T-helper 1 cell treated with Interleukin-12 subunit alpha and Interleukin-12 subunit beta and Interleukin-4 antibody, amounts not matched to agents 30 μg/mL and 1 μg/mL, for 36 hours (primary cell): ENCODE data around the gene ZDHHC8.

Experiments used
- H3K27ac Mint-ChIP-seq: one replicate; pipeline ENCODE4 v1.8.0; 2021; ENCODE audit warnings: mild to moderate bottlenecking, mixed read lengths
- H3K27me3 Mint-ChIP-seq: one replicate; pipeline ENCODE4 v1.8.0; 2021; ENCODE audit warnings: low read depth, mixed read lengths
- H3K36me3 Mint-ChIP-seq: one replicate; pipeline ENCODE4 v1.8.0; 2021; ENCODE audit warnings: low read depth, mixed read lengths
- H3K4me1 Mint-ChIP-seq: one replicate; pipeline ENCODE4 v1.8.0; 2021; ENCODE audit warnings: low read depth, mixed read lengths
- H3K4me3 Mint-ChIP-seq: one replicate; pipeline ENCODE4 v1.8.0; 2021; ENCODE audit warnings: mild to moderate bottlenecking, moderate library complexity, mixed read lengths
- H3K9me3 Mint-ChIP-seq: one replicate; pipeline ENCODE4 v1.8.0; 2021; ENCODE audit warnings: mixed read lengths

Gene ZDHHC8

GRCh38 chr22:20147237-20147988 is 15.8 kb downstream of the ZDHHC8 start:
- Mint-ChIP-seq H3K36me3 (no peaks in the 10 kb centered on the region), H3K27me3 (no peaks in the 10 kb centered on the region), H3K4me1 (no peaks in the 10 kb centered on the region), H3K27ac (no peak overlapping the region), H3K4me3 (no peak overlapping the region), H3K9me3 (no peaks in the 10 kb centered on the region)

GRCh38 chr22:20148414-20148813 is 16.8 kb downstream of the ZDHHC8 start:
- H3K36me3 Mint-ChIP-seq, result no peaks in the 10 kb centered on the region
- H3K9me3 Mint-ChIP-seq, result no peaks in the 10 kb centered on the region
- H3K4me3 Mint-ChIP-seq, result no peak overlapping the region
- H3K27ac Mint-ChIP-seq, result no peak overlapping the region
- no peaks in the 10 kb centered on the region for H3K4me1 Mint-ChIP-seq
- H3K27me3 Mint-ChIP-seq, result no peaks in the 10 kb centered on the region

GRCh38 chr22:20149257-20150250 is 17.9 kb downstream of the ZDHHC8 start:
- Mint-ChIP-seq H3K4me1 (no peaks in the 10 kb centered on the region), H3K4me3 (no peak overlapping the region), H3K27ac (no peak overlapping the region), H3K36me3 (no peaks in the 10 kb centered on the region), H3K9me3 (no peaks in the 10 kb centered on the region), H3K27me3 (no peaks in the 10 kb centered on the region)

GRCh38 chr22:20150381-20151275 is 19.0 kb downstream of the ZDHHC8 start, which contains the start of gene CCDC188:
Gene CCDC188, minus strand, starts transcription at chr22:20151055. Its CDS starts 69 bp downstream, at chr22:20150986.
- no peaks in the 10 kb centered on the region for H3K36me3 Mint-ChIP-seq
- H3K27me3 Mint-ChIP-seq, result no peaks in the 10 kb centered on the region
- H3K9me3 Mint-ChIP-seq, result no peaks in the 10 kb centered on the region
- no peak within 1 kb of the TSS for H3K4me3 Mint-ChIP-seq
- H3K27ac Mint-ChIP-seq, result no peak within 1 kb of the TSS
- H3K4me1 Mint-ChIP-seq, result no peaks in the 10 kb centered on the region

GRCh38 chr22:20151276-20151588 is 19.6 kb downstream of the ZDHHC8 start:
- no peak overlapping the region for H3K4me3 Mint-ChIP-seq
- no peaks in the 10 kb centered on the region for H3K4me1 Mint-ChIP-seq
- no peaks in the 10 kb centered on the region for H3K27me3 Mint-ChIP-seq
- H3K27ac Mint-ChIP-seq, result no peak overlapping the region
- H3K36me3 Mint-ChIP-seq, result no peaks in the 10 kb centered on the region
- H3K9me3 Mint-ChIP-seq, result no peaks in the 10 kb centered on the region

GRCh38 chr22:20152464-20152890 is 20.9 kb downstream of the ZDHHC8 start:
- Mint-ChIP-seq H3K27ac (no peak overlapping the region), H3K4me1 (peaks cover 2% of the 10 kb centered on the region), H3K4me3 (no peak overlapping the region), H3K9me3 (no peaks in the 10 kb centered on the region), H3K27me3 (no peaks in the 10 kb centered on the region), H3K36me3 (no peaks in the 10 kb centered on the region)

GRCh38 chr22:20153945-20154344 is 22.3 kb downstream of the ZDHHC8 start:
- Mint-ChIP-seq H3K4me1 (peaks cover 2% of the 10 kb centered on the region), H3K9me3 (no peaks in the 10 kb centered on the region), H3K4me3 (no peak overlapping the region), H3K27ac (no peak overlapping the region), H3K27me3 (no peaks in the 10 kb centered on the region), H3K36me3 (no peaks in the 10 kb centered on the region)

- Mint-ChIP-seq H3K9me3 (no peaks in the 10 kb centered on the region), H3K36me3 (no peaks in the 10 kb centered on the region), H3K4me3 (no peak overlapping the region), H3K27ac (no peak overlapping the region), H3K4me1 (peaks cover 2% of the 10 kb centered on the region), H3K27me3 (no peaks in the 10 kb centered on the region)
These were observed 23.1 kb downstream of the ZDHHC8 start for GRCh38 chr22:20154602-20155187.

- no peak overlapping the region for H3K27ac Mint-ChIP-seq
These were observed 23.9 kb downstream of the ZDHHC8 start for GRCh38 chr22:20155330-20156041.

GRCh38 chr22:20156042-20156389 is 24.4 kb downstream of the ZDHHC8 start:
- Mint-ChIP-seq H3K36me3 (no peaks in the 10 kb centered on the region), H3K4me3 (no peak overlapping the region)

More at GRCh38 chr22:20155330-20156041, 23.9 kb downstream of the ZDHHC8 start:
- no peak overlapping the region for H3K4me3 Mint-ChIP-seq
- peaks cover 2% of the 10 kb centered on the region for H3K4me1 Mint-ChIP-seq
- H3K9me3 Mint-ChIP-seq, result no peaks in the 10 kb centered on the region
- no peaks in the 10 kb centered on the region for H3K36me3 Mint-ChIP-seq
- no peaks in the 10 kb centered on the region for H3K27me3 Mint-ChIP-seq

GRCh38 chr22:20156611-20157429 is 25.2 kb downstream of the ZDHHC8 start:
- no peaks in the 10 kb centered on the region for H3K36me3 Mint-ChIP-seq
- no peak overlapping the region for H3K27ac Mint-ChIP-seq
- no peaks in the 10 kb centered on the region for H3K27me3 Mint-ChIP-seq
- no peak overlapping the region for H3K4me3 Mint-ChIP-seq
- peaks cover 2% of the 10 kb centered on the region for H3K4me1 Mint-ChIP-seq
- H3K9me3 Mint-ChIP-seq, result no peaks in the 10 kb centered on the region

More at GRCh38 chr22:20156042-20156389, 24.4 kb downstream of the ZDHHC8 start:
- H3K9me3 Mint-ChIP-seq, result no peaks in the 10 kb centered on the region
- H3K27me3 Mint-ChIP-seq, result no peaks in the 10 kb centered on the region
- H3K4me1 Mint-ChIP-seq, result peaks cover 2% of the 10 kb centered on the region
- H3K27ac Mint-ChIP-seq, result no peak overlapping the region

GRCh38 chr22:20157430-20158183 is 26.0 kb downstream of the ZDHHC8 start:
- Mint-ChIP-seq H3K27ac (no peak overlapping the region), H3K36me3 (no peaks in the 10 kb centered on the region)

More at GRCh38 chr22:20157430-20158183, 26.0 kb downstream of the ZDHHC8 start:
- Mint-ChIP-seq H3K4me3 (no peak overlapping the region), H3K9me3 (no peaks in the 10 kb centered on the region), H3K27me3 (no peaks in the 10 kb centered on the region), H3K4me1 (peaks cover 2% of the 10 kb centered on the region)
